ENCODE measurements around the gene ADGRG1.

The ADGRG1 gene

GRCh38 chr16:57635266-57636097 is 7.1 kb downstream of the ADGRG1 start:
- DNase-seq (ENCODE audit: low read depth in 1 of 2, low spot score in 1 of 2): no peak

- no peak for DNase-seq (ENCODE audit: low read depth in 1 of 2, low spot score in 1 of 2)
Observed at GRCh38 chr16:57636184-57636583, 7.8 kb downstream of the ADGRG1 start.

GRCh38 chr16:57637020-57637419 is 8.6 kb downstream of the ADGRG1 start:
- DNase-seq (ENCODE audit: low read depth in 1 of 2, low spot score in 1 of 2): no peak

GRCh38 chr16:57637424-57637823 is 9.0 kb downstream of the ADGRG1 start:
- DNase-seq (ENCODE audit: low read depth in 1 of 2, low spot score in 1 of 2): no peak

- no peak for DNase-seq (ENCODE audit: low read depth in 1 of 2, low spot score in 1 of 2)
Observed at GRCh38 chr16:57637965-57638364, 9.5 kb downstream of the ADGRG1 start.

GRCh38 chr16:57638381-57638780 is 10.0 kb downstream of the ADGRG1 start:
- no peak for DNase-seq (ENCODE audit: low read depth in 1 of 2, low spot score in 1 of 2)

- no peak for DNase-seq (ENCODE audit: low read depth in 1 of 2, low spot score in 1 of 2)
Observed at GRCh38 chr16:57639172-57639887, 10.9 kb downstream of the ADGRG1 start.

- no peak for DNase-seq (ENCODE audit: low read depth in 1 of 2, low spot score in 1 of 2)
Observed at GRCh38 chr16:57640185-57640584, 11.8 kb downstream of the ADGRG1 start.

- no peak for DNase-seq (ENCODE audit: low read depth in 1 of 2, low spot score in 1 of 2)
Observed at GRCh38 chr16:57640612-57641011, 12.2 kb downstream of the ADGRG1 start.

GRCh38 chr16:57642160-57643135 is 14.0 kb downstream of the ADGRG1 start:
- no peak for DNase-seq (ENCODE audit: low read depth in 1 of 2, low spot score in 1 of 2)

- no peak for DNase-seq (ENCODE audit: low read depth in 1 of 2, low spot score in 1 of 2)
Observed at GRCh38 chr16:57643147-57643874, 14.9 kb downstream of the ADGRG1 start.

GRCh38 chr16:57643910-57644309 is 15.5 kb downstream of the ADGRG1 start:
- no peak for DNase-seq (ENCODE audit: low read depth in 1 of 2, low spot score in 1 of 2)

GRCh38 chr16:57644383-57645014 is 16.1 kb downstream of the ADGRG1 start:
- DNase-seq (ENCODE audit: low read depth in 1 of 2, low spot score in 1 of 2): no peak

- no peak for DNase-seq (ENCODE audit: low read depth in 1 of 2, low spot score in 1 of 2)
Observed at GRCh38 chr16:57645169-57645568, 16.7 kb downstream of the ADGRG1 start.

GRCh38 chr16:57645691-57646387 is 17.4 kb downstream of the ADGRG1 start:
- no peak for DNase-seq (ENCODE audit: low read depth in 1 of 2, low spot score in 1 of 2)

- DNase-seq (ENCODE audit: low read depth in 1 of 2, low spot score in 1 of 2): no peak
Observed at GRCh38 chr16:57646388-57647039, 18.1 kb downstream of the ADGRG1 start.

- DNase-seq (ENCODE audit: low read depth in 1 of 2, low spot score in 1 of 2): no peak
Observed at GRCh38 chr16:57647136-57647875, 18.9 kb downstream of the ADGRG1 start.

- no peak for DNase-seq (ENCODE audit: low read depth in 1 of 2, low spot score in 1 of 2)
Observed at GRCh38 chr16:57648125-57648524, 19.7 kb downstream of the ADGRG1 start.
